GM12878 (cell line): ENCODE results near the gene DPY19L3. TPM values are rescaled to one million over a fixed set of nuclear protein-coding genes. Genes with fewer than 3 reads are reported as not detected.

ENCODE experiments used
- ATAC-seq: fragments of 200-7000 bp; cut with Tn5 transposase; 3 replicates; pipeline ENCODE4 v1.9.1; 2020; ENCODE audit warnings: mild to moderate bottlenecking, moderate library complexity
- BruUV-seq: library from RNA; stranded (reverse); fragments of 400-500 nt; replicated peaks from 2 replicates; lab custom pipeline; 2021; lab: Mats Ljungman, UMichigan
- CTCF ChIA-PET: fragments of 300-600 bp; sonication (Branson Sonifier 250); formaldehyde crosslinking; extraction: SDS; loops from one replicate; lab custom pipeline; 2021; ENCODE audit warnings: inconsistent platforms; lab: Yijun Ruan, JAX
- POLR2A ChIA-PET: fragments of 350-600 bp; formaldehyde crosslinking; extraction: SDS; loops from one replicate; lab custom pipeline; 2021; ENCODE audit warnings: inconsistent platforms; lab: Charles Lee
- RAD21 ChIA-PET: fragments of 300-600 bp; sonication (Branson Sonifier 250); formaldehyde crosslinking; loops from one replicate; lab custom pipeline; 2023; ENCODE audit warnings: antibody characterized with exemption; ENCODE audit not compliant: unreplicated experiment; lab: Charles Lee
- SMC1A ChIA-PET: fragments of 300-600 bp; sonication (Branson Sonifier 250); formaldehyde crosslinking; loops from one replicate; lab custom pipeline; 2023; ENCODE audit not compliant: unreplicated experiment, uncharacterized antibody; lab: Charles Lee
- DNase-seq: peaks from one replicate; pipeline ENCODE4 v3.0.0-alpha.2; 2011; ENCODE audit warnings: low read depth, low spot score
- FAIRE-seq: peaks from 3 replicates; lab custom pipeline; 2011; peaks lifted over from hg19 to GRCh38; lab: Jason Lieb, UNC
- H2AFZ ChIP-seq: 2 replicates; pipeline ENCODE4 v1.6.0; 2011; ENCODE audit warnings: low read depth, low read length, control low read depth; ENCODE audit not compliant: control insufficient read depth
- H3K27ac ChIP-seq: 2 replicates; pipeline ENCODE4 v1.5.1; 2011; ENCODE audit warnings: control low read depth; ENCODE audit not compliant: control insufficient read depth, insufficient read depth
- H3K27me3 ChIP-seq, 2 experiments: replicated peaks in 1 of 2; 2 replicates each; pipeline versions ENCODE4 v1.6.0 to v1.6.1; 2011; ENCODE audit warnings: low read length in 1 of 2; ENCODE audit not compliant: control insufficient read depth in 2 of 2, insufficient read depth in 2 of 2
- H3K36me3 ChIP-seq, 2 experiments: 2 replicates each; pipeline ENCODE4 v1.5.1; 2011; ENCODE audit warnings: low read length in 1 of 2; ENCODE audit not compliant: control insufficient read depth in 2 of 2, insufficient read depth in 2 of 2
- H3K4me1 ChIP-seq: 2 replicates; pipeline ENCODE4 v1.6.1; 2011; ENCODE audit warnings: mild to moderate bottlenecking, low read length, moderate library complexity, mixed read lengths; ENCODE audit not compliant: control insufficient read depth, insufficient read depth
- H3K4me2 ChIP-seq: 2 replicates; pipeline ENCODE4 v1.6.0; 2011; ENCODE audit warnings: control low read depth; ENCODE audit not compliant: control insufficient read depth, insufficient read depth
- H3K4me3 ChIP-seq: fragments of 200-600 bp; sonication (generic); 2 replicates; pipeline ENCODE4 v1.5.1; 2016
- H3K79me2 ChIP-seq: 2 replicates; pipeline ENCODE4 v1.6.0; 2011; ENCODE audit warnings: low read length; ENCODE audit not compliant: control insufficient read depth, insufficient read depth
- H3K9ac ChIP-seq: 2 replicates; pipeline ENCODE4 v1.8.0; 2011; ENCODE audit warnings: low read length, control low read depth, mixed read lengths; ENCODE audit not compliant: control insufficient read depth, insufficient read depth
- H3K9me3 ChIP-seq: replicated peaks from 3 replicates; pipeline ENCODE4 v1.5.1; 2011; ENCODE audit warnings: mild to moderate bottlenecking, low read length; ENCODE audit not compliant: control insufficient read depth, insufficient read depth
- H4K20me1 ChIP-seq: 2 replicates; pipeline ENCODE4 v1.6.0; 2011; ENCODE audit not compliant: control insufficient read depth, insufficient read depth
- ESRRA ChIP-seq: IDR thresholded peaks from 2 replicates; pipeline ENCODE4 v1.6.1; 2012; ENCODE audit warnings: mild to moderate bottlenecking, low read length, improper control_type of control experiment
- FOS ChIP-seq: IDR thresholded peaks from 3 replicates; pipeline ENCODE4 v1.6.1; 2011; ENCODE audit warnings: borderline replicate concordance; ENCODE audit not compliant: insufficient read length; ENCODE audit errors: extremely low read depth
- GABPA ChIP-seq: IDR thresholded peaks from 2 replicates; pipeline ENCODE4 v1.6.1; 2014; ENCODE audit warnings: antibody characterized with exemption, low read depth, mild to moderate bottlenecking, inconsistent platforms
- HDAC2 ChIP-seq: fragments of 200-600 bp; sonication (generic); IDR thresholded peaks from 2 replicates; pipeline ENCODE4 v1.6.1; 2017
- MTA2 ChIP-seq: fragments of 450-650 bp; IDR thresholded peaks from 2 replicates; pipeline ENCODE4 v1.6.1; 2016; ENCODE audit warnings: low read depth, mild to moderate bottlenecking, moderate library complexity
- MXI1 ChIP-seq: fragments of 150-350 bp; IDR thresholded peaks from 2 replicates; pipeline ENCODE4 v1.6.1; 2011; ENCODE audit warnings: low read depth, mild to moderate bottlenecking, inconsistent platforms, low read length, improper control_type of control experiment
- NFXL1 ChIP-seq: fragments of 450-650 bp; IDR thresholded peaks from 2 replicates; pipeline ENCODE4 v1.6.1; 2017; ENCODE audit warnings: antibody characterized with exemption, mild to moderate bottlenecking, borderline replicate concordance
- RUNX3 ChIP-seq: IDR thresholded peaks from 2 replicates; pipeline ENCODE4 v1.6.1; 2012; ENCODE audit warnings: low read length, inconsistent platforms
- WGBS: methylation state at CpG from one replicate; pipeline ENCODE4 v1.1.6; 2016; ENCODE audit warnings: low lambda C conversion rate; ENCODE audit not compliant: insufficient replicate concordance, insufficient coverage; ENCODE audit errors: missing lambda C conversion rate; 5-methylcytosine and 5-hydroxymethylcytosine counted together
- in situ Hi-C: fragments of 300-500 bp; cut with MboI; formaldehyde crosslinking; loops from 9 replicates; pipeline ENCODE4 v1.14.3; 2018; ENCODE audit warnings: mixed read lengths
- intact Hi-C: fragments of 100-400 bp; cut with micrococcal nuclease; formaldehyde crosslinking; loops from one replicate; pipeline ENCODE4 v1.14.2; 2022; ENCODE audit not compliant: unreplicated experiment
- polyA plus RNA-seq, 11 experiments: library from polyadenylated mRNA; depleted of rRNA in 4 of 11; unstranded in 6 of 11; stranded (reverse) in 5 of 11; fragments of >200 nt; fragmentation: Nextera tagmentation in 4 of 11; fragmentation: Illumina TruSeq in 1 of 11; extraction: Ambion mirVana in 4 of 11; extraction: Trizol in 1 of 11; gene quantifications; 1 replicate in 1 of 11; 2 replicates in 10 of 11; pipeline versions ENCODE4 v1.2.1 to v1.2.3, GENCODE V29; 2011 to 2016; ENCODE audit warnings: inconsistent platforms in 2 of 11, missing spikeins in 2 of 11, low read depth in 1 of 11
- total RNA-seq, 4 experiments: library from RNA; depleted of rRNA in 3 of 4; stranded (reverse); fragments of >200 nt in 3 of 4; fragmentation: Illumina TruSeq in 1 of 4; extraction: Trizol in 1 of 4; gene quantifications; 2 replicates each; pipeline versions ENCODE4 v1.2.1 to v1.2.3, GENCODE V29; 2013 to 2021
- TF ChIP-seq, protein P1 (sequence below): fragments of 450-650 bp; IDR thresholded peaks from 2 replicates; pipeline ENCODE4 v1.6.1; 2017; ENCODE audit warnings: low read depth, mild to moderate bottlenecking, moderate library complexity

Gene DPY19L3
- total and polyA plus RNA-seq, 10 of the 15 experiments (the other 5 are each of a cell fraction or from before 2014, with no cell fraction given): 2.5 to 30.2 (median 13.7) TPM

DNA sequence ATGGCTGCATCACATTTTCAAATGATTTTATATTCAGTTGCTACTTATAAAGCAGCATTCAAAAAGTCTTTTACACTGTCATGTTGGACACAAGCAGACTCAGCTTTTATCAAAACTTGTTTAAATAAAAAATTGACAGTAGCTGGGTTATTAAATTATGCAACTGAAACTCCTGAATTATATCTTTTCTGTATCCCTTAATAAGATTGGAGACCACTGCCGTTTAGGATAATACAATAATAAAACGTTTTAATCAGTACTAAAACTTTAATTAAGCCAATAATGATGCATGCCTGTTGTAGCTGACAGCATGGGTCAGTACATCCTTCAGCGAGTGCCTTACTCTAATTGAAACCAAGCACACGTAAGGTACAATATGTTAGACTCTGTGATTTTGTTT, 78.0 kb downstream of the DPY19L3 start:
- WGBS: 75% methylated on average over 4 of the region's 4 CpGs
- no peaks in the 10 kb centered on the region for H3K79me2 ChIP-seq
- BruUV-seq: no TSS peak
- TF ChIP-seq MXI1: no peak
- TF ChIP-seq, protein P1, sequence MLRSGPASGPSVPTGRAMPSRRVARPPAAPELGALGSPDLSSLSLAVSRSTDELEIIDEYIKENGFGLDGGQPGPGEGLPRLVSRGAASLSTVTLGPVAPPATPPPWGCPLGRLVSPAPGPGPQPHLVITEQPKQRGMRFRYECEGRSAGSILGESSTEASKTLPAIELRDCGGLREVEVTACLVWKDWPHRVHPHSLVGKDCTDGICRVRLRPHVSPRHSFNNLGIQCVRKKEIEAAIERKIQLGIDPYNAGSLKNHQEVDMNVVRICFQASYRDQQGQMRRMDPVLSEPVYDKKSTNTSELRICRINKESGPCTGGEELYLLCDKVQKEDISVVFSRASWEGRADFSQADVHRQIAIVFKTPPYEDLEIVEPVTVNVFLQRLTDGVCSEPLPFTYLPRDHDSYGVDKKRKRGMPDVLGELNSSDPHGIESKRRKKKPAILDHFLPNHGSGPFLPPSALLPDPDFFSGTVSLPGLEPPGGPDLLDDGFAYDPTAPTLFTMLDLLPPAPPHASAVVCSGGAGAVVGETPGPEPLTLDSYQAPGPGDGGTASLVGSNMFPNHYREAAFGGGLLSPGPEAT: no peak
- TF ChIP-seq NFXL1: no peak
- no peak for TF ChIP-seq RUNX3
- TF ChIP-seq GABPA: no peak
- TF ChIP-seq ESRRA: no peak
- TF ChIP-seq MTA2: no peak
- TF ChIP-seq HDAC2: no peak
- TF ChIP-seq FOS: no peak
- TF ChIP-seq, all 136 proteins: peak for 0
- Histone ChIP-seq H3K36me3 (peaks cover 0 to 6% of the 10 kb centered on the region in 2 experiments; a peak in 2 of 4 replicates), H3K4me1 (no peaks in the 10 kb centered on the region), H2AFZ (no peak overlapping the region), H3K4me2 (no peak overlapping the region), H3K9me3 (no peaks in the 10 kb centered on the region), H3K27me3 (no peaks in the 10 kb centered on the region), H3K4me3 (no peak overlapping the region), H3K27ac (no peak overlapping the region), H3K9ac (no peak overlapping the region), H4K20me1 (no peaks in the 10 kb centered on the region)
- ChIA-PET POLR2A (no interaction called here), CTCF (no interaction called here), SMC1A (interaction anchor here (1.1 kb wide), 1 partner anchor 15 kb away, joined by 3 read pairs; no protein-coding TSS in a partner anchor), RAD21 (no interaction called here)
- DNase-seq: no peak
- FAIRE-seq: no peak
- intact Hi-C loops: no loop called here
- in situ Hi-C loops: no loop called here
- no peak for ATAC-seq
